Smooth muscle cell (in vitro differentiated cells): Measurements from ENCODE around the gene RFPL1. TPM values are rescaled to one million over a fixed set of nuclear protein-coding genes. Genes with fewer than 3 reads are reported as not detected.

Experiments used
- DNase-seq: peaks from one replicate; lab custom pipeline; 2025; ENCODE audit not compliant: unreplicated experiment; lab: John Stamatoyannopoulos, UW
- H2AFZ ChIP-seq: fragments of 200-600 bp; sonication (generic); 2 replicates; pipeline ENCODE4 v1.6.0; 2016; ENCODE audit warnings: antibody characterized with exemption, low read depth, mild to moderate bottlenecking
- H3F3A ChIP-seq: fragments of 200-600 bp; sonication (generic); 2 replicates; pipeline ENCODE4 v1.6.0; 2017; ENCODE audit warnings: antibody characterized with exemption, low read depth
- H3K27ac ChIP-seq: fragments of 200-600 bp; sonication (generic); 2 replicates; pipeline ENCODE4 v1.5.1; 2016; ENCODE audit warnings: low read depth, mild to moderate bottlenecking
- H3K27me3 ChIP-seq: fragments of 200-600 bp; sonication (generic); 2 replicates; pipeline ENCODE4 v1.6.1; 2016; ENCODE audit warnings: low read depth, mild to moderate bottlenecking
- H3K36me3 ChIP-seq: fragments of 200-600 bp; sonication (generic); 2 replicates; pipeline ENCODE4 v1.5.1; 2016; ENCODE audit warnings: low read depth
- H3K4me1 ChIP-seq: fragments of 200-600 bp; sonication (generic); 2 replicates; pipeline ENCODE4 v1.5.1; 2016; ENCODE audit warnings: low read depth
- H3K4me2 ChIP-seq: fragments of 200-600 bp; sonication (generic); 2 replicates; pipeline ENCODE4 v1.6.0; 2016; ENCODE audit warnings: mild to moderate bottlenecking
- H3K4me3 ChIP-seq: fragments of 200-600 bp; sonication (generic); 2 replicates; pipeline ENCODE4 v1.5.1; 2016; ENCODE audit warnings: mild to moderate bottlenecking
- H3K79me2 ChIP-seq: fragments of 200-600 bp; sonication (generic); 2 replicates; pipeline ENCODE4 v1.6.0; 2016; ENCODE audit warnings: low read depth, mild to moderate bottlenecking
- H3K9ac ChIP-seq: fragments of 200-600 bp; sonication (generic); 2 replicates; pipeline ENCODE4 v1.6.0; 2016; ENCODE audit warnings: low read depth
- H3K9me3 ChIP-seq: fragments of 200-600 bp; sonication (generic); replicated peaks from 2 replicates; pipeline ENCODE4 v1.5.1; 2016; ENCODE audit warnings: low read depth
- H4K20me1 ChIP-seq: fragments of 200-600 bp; sonication (generic); 2 replicates; pipeline ENCODE4 v1.6.0; 2016; ENCODE audit warnings: low read depth
- CTCF ChIP-seq: fragments of 200-600 bp; sonication (generic); IDR thresholded peaks from 2 replicates; pipeline ENCODE4 v1.5.1; 2017; ENCODE audit warnings: borderline replicate concordance, mild to moderate bottlenecking, antibody characterized with exemption; ENCODE audit not compliant: insufficient read depth, poor library complexity, severe bottlenecking
- whole genome bisulfite sequencing: methylation state at CpG from one replicate; pipeline ENCODE4 v1.1.7; 2016; ENCODE audit warnings: low lambda C conversion rate; 5-methylcytosine and 5-hydroxymethylcytosine counted together
- polyA plus RNA-seq: library from polyadenylated mRNA; unstranded; fragments of >200 nt; fragmentation: Nextera tagmentation; extraction: Ambion mirVana; gene quantifications from 2 replicates; pipeline ENCODE4 v1.2.1, GENCODE V29; 2016
- total RNA-seq: library from RNA; depleted of rRNA; stranded (reverse); fragments of >200 nt; gene quantifications from 2 replicates; pipeline ENCODE4 v1.2.3, GENCODE V29; 2014

RFPL1 gene
- total and polyA plus RNA-seq, 2 experiments from 2014 or later = 0.16 TPM; not detected in 1

- WGBS = 30% methylated on average over 4 of the region's 4 CpGs
- no peak for TF ChIP-seq CTCF
Observed at GRCh38 chr22:29477723-29478318, 39.4 kb downstream of the RFPL1 start.

GRCh38 chr22:29478326-29479276, 40.2 kb downstream of the RFPL1 start:
- Histone ChIP-seq H3K9ac (no peak overlapping the region), H4K20me1 (no peaks in the 10 kb centered on the region), H3K4me2 (no peak overlapping the region), H3K4me3 (no peak overlapping the region), H3K27ac (no peak overlapping the region), H3K79me2 (no peaks in the 10 kb centered on the region), H3K36me3 (no peaks in the 10 kb centered on the region), H2AFZ (no peak overlapping the region), H3K9me3 (no peaks in the 10 kb centered on the region), H3K27me3 (peaks cover 58% of the 10 kb centered on the region), H3F3A (no peaks in the 10 kb centered on the region), H3K4me1 (peaks cover 18% of the 10 kb centered on the region)
- 21% methylated on average over 21 of the region's 21 CpGs for WGBS
- no peak for DNase-seq
- TF ChIP-seq CTCF = no peak

More at GRCh38 chr22:29477723-29478318, 39.4 kb downstream of the RFPL1 start:
- H3K4me2 ChIP-seq = no peak overlapping the region
- H3K4me3 ChIP-seq = no peak overlapping the region
- no peaks in the 10 kb centered on the region for H3F3A ChIP-seq
- no peaks in the 10 kb centered on the region for H4K20me1 ChIP-seq
- H3K4me1 ChIP-seq = peaks cover 18% of the 10 kb centered on the region
- DNase-seq = no peak
- no peaks in the 10 kb centered on the region for H3K79me2 ChIP-seq
- H3K27me3 ChIP-seq = peaks cover 58% of the 10 kb centered on the region
- no peaks in the 10 kb centered on the region for H3K36me3 ChIP-seq
- no peak overlapping the region for H3K9ac ChIP-seq
- H3K27ac ChIP-seq = no peak overlapping the region
- H2AFZ ChIP-seq = no peak overlapping the region
- H3K9me3 ChIP-seq = no peaks in the 10 kb centered on the region

- peak within 1 kb of the TSS; percentile 73 for H3K4me2 ChIP-seq
- WGBS = 23% methylated on average over 29 of the region's 48 CpGs
- H3K27me3 ChIP-seq = peaks cover 58% of the 10 kb centered on the region
- DNase-seq = no peak
- H3K27ac ChIP-seq = no peak within 1 kb of the TSS
- H3F3A ChIP-seq = no peaks in the 10 kb centered on the region
- H4K20me1 ChIP-seq = no peaks in the 10 kb centered on the region
- H3K79me2 ChIP-seq = no peaks in the 10 kb centered on the region
- peaks cover 18% of the 10 kb centered on the region for H3K4me1 ChIP-seq
- no peak within 1 kb of the TSS for H2AFZ ChIP-seq
- TF ChIP-seq CTCF = no peak
- peak within 1 kb of the TSS; percentile 34 for H3K4me3 ChIP-seq
- no peaks in the 10 kb centered on the region for H3K9me3 ChIP-seq
- H3K36me3 ChIP-seq = no peaks in the 10 kb centered on the region
- H3K9ac ChIP-seq = no peak within 1 kb of the TSS
Observed at GRCh38 chr22:29479417-29480261, 41.3 kb downstream of the RFPL1 start, which contains the start of gene NEFH. NEFH (plus strand) TSS chr22:29480218; CDS start chr22:29480263, 45 bp downstream.
